GM19468 (cell line): Measurements from ENCODE around the gene PLCB1.
"Not testable (repeated sequence)": the region's sequence is repeated elsewhere in the genome, so short reads cannot be mapped to it uniquely, and the experiment has no call there.

Experiments
- ATAC-seq: cut with Tn5 transposase; IDR thresholded peaks from one replicate; pipeline ENCODE4 v1.9.1; 2021; ENCODE audit warnings: mild to moderate bottlenecking, moderate library complexity, moderate number of reproducible peaks; ENCODE audit not compliant: unreplicated experiment; ENCODE audit errors: extremely low read depth

The PLCB1 gene

GRCh38 chr20:8549192-8549591 lies 417.1 kb downstream of the PLCB1 start:
- ATAC-seq: no peak

GRCh38 chr20:8557711-8558110 lies 425.6 kb downstream of the PLCB1 start:
- no peak for ATAC-seq

GRCh38 chr20:8562356-8562755 lies 430.3 kb downstream of the PLCB1 start:
- ATAC-seq: no peak

- ATAC-seq: no peak
These were observed 436.0 kb downstream of the PLCB1 start for GRCh38 chr20:8568075-8568474.

- ATAC-seq: no peak
These were observed 437.7 kb downstream of the PLCB1 start for GRCh38 chr20:8569766-8570165.

- ATAC-seq: no peak
These were observed 439.5 kb downstream of the PLCB1 start for GRCh38 chr20:8571611-8572010.

- ATAC-seq: no peak
These were observed 441.6 kb downstream of the PLCB1 start for GRCh38 chr20:8573686-8574085.

- ATAC-seq: no peak
These were observed 443.0 kb downstream of the PLCB1 start for GRCh38 chr20:8575114-8575513.

GRCh38 chr20:8578161-8578865 lies 446.2 kb downstream of the PLCB1 start:
- ATAC-seq: no peak

- no peak for ATAC-seq
These were observed 447.0 kb downstream of the PLCB1 start for GRCh38 chr20:8579035-8579434.

GRCh38 chr20:8581446-8582183 lies 449.5 kb downstream of the PLCB1 start:
- no peak for ATAC-seq

- ATAC-seq: no peak
These were observed 451.0 kb downstream of the PLCB1 start for GRCh38 chr20:8583012-8583565.

- ATAC-seq: no peak
These were observed 451.5 kb downstream of the PLCB1 start for GRCh38 chr20:8583566-8584043.

GRCh38 chr20:8587251-8587650 lies 455.2 kb downstream of the PLCB1 start:
- no peak for ATAC-seq

GRCh38 chr20:8587810-8588209 lies 455.7 kb downstream of the PLCB1 start:
- ATAC-seq: no peak

GRCh38 chr20:8589956-8590355 lies 457.9 kb downstream of the PLCB1 start:
- no peak for ATAC-seq

GRCh38 chr20:8600910-8601541 lies 469.0 kb downstream of the PLCB1 start:
- ATAC-seq: not testable (repeated sequence)

GRCh38 chr20:8601542-8601912 lies 469.5 kb downstream of the PLCB1 start:
- no peak for ATAC-seq

- ATAC-seq: peak; percentile 73
These were observed 470.5 kb downstream of the PLCB1 start for GRCh38 chr20:8602389-8603116.

- ATAC-seq: no peak
These were observed 476.4 kb downstream of the PLCB1 start for GRCh38 chr20:8608470-8608869.
